K562 (cell line): ENCODE data around the gene UQCR11. TPM values are rescaled to one million over a fixed set of nuclear protein-coding genes. Genes with fewer than 3 reads are reported as not detected.

Experiments
- ATAC-seq: fragments of 200-7000 bp; cut with Tn5 transposase; 3 replicates; pipeline ENCODE4 v1.9.1; 2020; ENCODE audit warnings: moderate library complexity
- BruUV-seq: library from RNA; stranded (reverse); fragments of 400-500 nt; replicated peaks from 2 replicates; lab custom pipeline; 2021; lab: Mats Ljungman, UMichigan
- CTCF ChIA-PET: fragments of 300-600 bp; formaldehyde crosslinking; extraction: SDS; loops from one replicate; lab custom pipeline; 2021; ENCODE audit warnings: low intra/inter-chr PET ratio; lab: Yijun Ruan, JAX
- POLR2A ChIA-PET: fragments of 300-600, 350-650 bp; sonication (Branson Sonifier 250); formaldehyde crosslinking; extraction: SDS; loops from one replicate; lab custom pipeline; 2021; ENCODE audit warnings: antibody characterized with exemption, inconsistent platforms; lab: Yijun Ruan, JAX
- DNase-seq, 4 experiments: peaks; one replicate each; pipeline versions ENCODE4 v3.0.0 to v3.0.0-alpha.2; 2011 to 2018; ENCODE audit warnings: low spot score in 3 of 4, mixed read lengths in 3 of 4; ENCODE audit errors: extremely low read depth in 1 of 4
- FAIRE-seq: peaks from 2 replicates; lab custom pipeline; 2011; peaks lifted over from hg19 to GRCh38; lab: Jason Lieb, UNC
- H2AFZ ChIP-seq: 2 replicates; pipeline ENCODE4 v1.6.0; 2011; ENCODE audit warnings: low read depth, low read length, control low read depth, inconsistent platforms
- H3K27ac ChIP-seq: fragments of 200-600 bp; 3 replicates; pipeline ENCODE4 v1.8.0; 2011; ENCODE audit warnings: low read depth, mild to moderate bottlenecking, control low read depth, inconsistent platforms, low read length, moderate library complexity, mixed read lengths; ENCODE audit errors: extremely low read depth
- H3K27me3 ChIP-seq, 2 experiments: fragments of 300-600 bp in 1 of 2; 2 replicates in 1 of 2; 3 replicates in 1 of 2; pipeline versions ENCODE4 v1.6.0 to v1.8.0; 2011; ENCODE audit warnings: inconsistent platforms in 2 of 2, low read length in 2 of 2, mild to moderate bottlenecking in 1 of 2, mixed read lengths in 1 of 2, moderate library complexity in 1 of 2; ENCODE audit not compliant: control insufficient read depth in 2 of 2, insufficient read depth in 2 of 2
- H3K36me3 ChIP-seq: fragments of 300-600 bp; 3 replicates; pipeline ENCODE4 v1.8.0; 2011; ENCODE audit warnings: mild to moderate bottlenecking, low read length, inconsistent platforms; ENCODE audit not compliant: control insufficient read depth, insufficient read depth
- H3K4me1 ChIP-seq, 2 experiments: fragments of 200-600 bp in 1 of 2; replicated peaks in 1 of 2; 2 replicates in 1 of 2; 3 replicates in 1 of 2; pipeline versions ENCODE4 v1.5.1 to v1.8.0; 2011; ENCODE audit warnings: inconsistent platforms in 2 of 2, low read length in 2 of 2, mild to moderate bottlenecking in 1 of 2, mixed read lengths in 1 of 2, moderate library complexity in 1 of 2; ENCODE audit not compliant: control insufficient read depth in 2 of 2, insufficient read depth in 2 of 2
- H3K4me2 ChIP-seq: 2 replicates; pipeline ENCODE4 v1.6.1; 2011; ENCODE audit warnings: low read length, control low read depth, inconsistent platforms, mixed read lengths; ENCODE audit not compliant: insufficient read depth
- H3K4me3 ChIP-seq: fragments of 200-600 bp; sonication (generic), shearing (Covaris generic); 2 replicates; pipeline ENCODE4 v1.5.1; 2016; ENCODE audit warnings: control low read depth, inconsistent platforms
- H3K79me2 ChIP-seq: fragments of 200-600 bp; 3 replicates; pipeline ENCODE4 v1.8.0; 2011; ENCODE audit warnings: low read length, inconsistent platforms; ENCODE audit not compliant: control insufficient read depth, insufficient read depth
- H3K9ac ChIP-seq, 2 experiments: 2 replicates each; pipeline versions ENCODE4 v1.6.0 to v1.6.1; 2011; ENCODE audit warnings: low read depth in 2 of 2, low read length in 2 of 2, control low read depth in 1 of 2, inconsistent platforms in 1 of 2, mild to moderate bottlenecking in 1 of 2, mixed read lengths in 1 of 2; ENCODE audit not compliant: insufficient read depth in 1 of 2
- H3K9me1 ChIP-seq: one replicate; pipeline ENCODE4 v1.6.0; 2011; ENCODE audit warnings: inconsistent platforms, mild to moderate bottlenecking, low read length, moderate library complexity; ENCODE audit not compliant: control insufficient read depth, insufficient read depth
- H3K9me3 ChIP-seq: replicated peaks from 2 replicates; pipeline ENCODE4 v1.5.1; 2011; ENCODE audit warnings: low read depth, low read length, inconsistent platforms; ENCODE audit not compliant: control insufficient read depth, insufficient read depth
- H4K20me1 ChIP-seq: replicated peaks from 2 replicates; pipeline ENCODE4 v1.6.1; 2011; ENCODE audit warnings: low read length, inconsistent platforms, mixed read lengths; ENCODE audit not compliant: control insufficient read depth, insufficient read depth
- CBX1 ChIP-seq: sonication (generic); IDR thresholded peaks from 2 replicates; pipeline ENCODE4 v1.6.1; 2016; ENCODE audit warnings: antibody characterized with exemption, low read depth, mild to moderate bottlenecking
- ETV1 ChIP-seq: fragments of 450-650 bp; conservative IDR thresholded peaks from 2 replicates; pipeline ENCODE4 v1.6.1; 2016; ENCODE audit warnings: missing genetic modification characterization, control low read depth, low read depth, missing compliant biosample characterization
- KAT8 ChIP-seq: fragments of 450-650 bp; IDR thresholded peaks from 2 replicates; pipeline ENCODE4 v1.6.1; 2016; ENCODE audit warnings: low read depth, mild to moderate bottlenecking
- NCOA4 ChIP-seq: fragments of 450-650 bp; IDR thresholded peaks from 2 replicates; pipeline ENCODE4 v1.6.1; 2018; ENCODE audit warnings: mild to moderate bottlenecking; ENCODE audit not compliant: partially characterized antibody
- NFXL1 ChIP-seq: fragments of 450-650 bp; formaldehyde crosslinking; IDR thresholded peaks from 2 replicates; pipeline ENCODE4 v1.4.0; 2021; ENCODE audit warnings: mild to moderate bottlenecking
- TAF1 ChIP-seq: IDR thresholded peaks from 2 replicates; pipeline ENCODE4 v1.6.1; 2011; ENCODE audit warnings: mild to moderate bottlenecking, low read length, moderate library complexity; ENCODE audit not compliant: insufficient read depth, control insufficient read depth, severe bottlenecking; ENCODE audit errors: extremely low read depth
- ZFP1 ChIP-seq: fragments of 450-650 bp; formaldehyde crosslinking; IDR thresholded peaks from 2 replicates; pipeline ENCODE4 v1.4.0; 2020; ENCODE audit warnings: mild to moderate bottlenecking, mixed read lengths
- ZNF174 ChIP-seq: fragments of 250-450 bp; sonication (Bioruptor Pico); IDR thresholded peaks from 2 replicates; pipeline ENCODE4 v1.4.0; 2020; ENCODE audit warnings: mild to moderate bottlenecking
- ZNF436 ChIP-seq: fragments of 250-450, 450-650 bp; sonication (Bioruptor Pico); formaldehyde crosslinking; IDR thresholded peaks from 2 replicates; pipeline ENCODE4 v1.7.0; 2020; ENCODE audit warnings: mild to moderate bottlenecking
- ZNF586 ChIP-seq: fragments of 450-650 bp; formaldehyde crosslinking; conservative IDR thresholded peaks from 2 replicates; pipeline ENCODE4 v1.4.0; 2020; ENCODE audit warnings: mild to moderate bottlenecking, moderate library complexity
- ZNF717 ChIP-seq: fragments of 250-450 bp; sonication (Bioruptor Pico); IDR thresholded peaks from 2 replicates; pipeline ENCODE4 v1.5.0; 2021
- ZZZ3 ChIP-seq: fragments of 450-650 bp; IDR thresholded peaks from 2 replicates; pipeline ENCODE4 v1.6.1; 2016; ENCODE audit warnings: antibody characterized with exemption, mild to moderate bottlenecking, moderate library complexity
- WGBS: fragments of 100-300 bp; shearing (Covaris generic); methylation state at CpG from one replicate; pipeline ENCODE4 v1.1.6; 2016; ENCODE audit warnings: low coverage, mixed read lengths; ENCODE audit not compliant: insufficient coverage; ENCODE audit errors: missing lambda C conversion rate; 5-methylcytosine and 5-hydroxymethylcytosine counted together
- in situ Hi-C: fragments of 300-500 bp; cut with MboI; formaldehyde crosslinking; loops from 4 replicates; pipeline ENCODE4 v1.15.0; 2018; ENCODE audit warnings: inconsistent platforms, mixed read lengths
- intact Hi-C: fragments of 100-400 bp; cut with micrococcal nuclease; formaldehyde crosslinking; loops from 2 replicates; pipeline ENCODE4 v1.14.2; 2022
- polyA plus RNA-seq, 8 experiments: library from polyadenylated mRNA; depleted of rRNA in 4 of 8; stranded (reverse) in 5 of 8; unstranded in 3 of 8; fragments of >200 nt; fragmentation: Nextera tagmentation in 2 of 8; fragmentation: Illumina TruSeq in 1 of 8; extraction: Ambion mirVana in 2 of 8; extraction: Trizol in 1 of 8; gene quantifications; 2 replicates each; pipeline versions ENCODE4 v1.2.1 to v1.2.3, GENCODE V29; 2011 to 2014; ENCODE audit warnings: inconsistent platforms in 1 of 8, missing spikeins in 1 of 8
- total RNA-seq, 7 experiments: library from RNA; depleted of rRNA in 6 of 7; stranded (reverse); fragments of >200 nt in 6 of 7; fragmentation: Illumina TruSeq in 2 of 7; extraction: Trizol in 2 of 7; gene quantifications; 2 replicates each; pipeline versions ENCODE4 v1.2.1 to v1.2.3, GENCODE V29; 2011 to 2021; ENCODE audit warnings: low replicate concordance in 1 of 7
- TF ChIP-seq, protein P1 (sequence below), 2 experiments: IDR thresholded peaks; 2 replicates each; pipeline ENCODE4 v1.6.1; 2012; ENCODE audit warnings: improper control_type of control experiment in 2 of 2, low read depth in 2 of 2, low read length in 2 of 2, borderline replicate concordance in 1 of 2
- TF ChIP-seq, protein P2 (sequence below): sonication (generic); formaldehyde crosslinking; IDR thresholded peaks from 2 replicates; pipeline ENCODE4 v1.8.1; 2022; ENCODE audit warnings: missing genetic modification reagents
- TF ChIP-seq, protein P3 (sequence below): fragments of 450-650 bp; IDR thresholded peaks from 2 replicates; pipeline ENCODE4 v1.6.1; 2017; ENCODE audit warnings: antibody characterized with exemption

The UQCR11 gene
- total and polyA plus RNA-seq, 9 of the 15 experiments (the other 6 are each of a cell fraction or from before 2014, with no cell fraction given): 57.6 to 394 (median 259) TPM

DNA sequence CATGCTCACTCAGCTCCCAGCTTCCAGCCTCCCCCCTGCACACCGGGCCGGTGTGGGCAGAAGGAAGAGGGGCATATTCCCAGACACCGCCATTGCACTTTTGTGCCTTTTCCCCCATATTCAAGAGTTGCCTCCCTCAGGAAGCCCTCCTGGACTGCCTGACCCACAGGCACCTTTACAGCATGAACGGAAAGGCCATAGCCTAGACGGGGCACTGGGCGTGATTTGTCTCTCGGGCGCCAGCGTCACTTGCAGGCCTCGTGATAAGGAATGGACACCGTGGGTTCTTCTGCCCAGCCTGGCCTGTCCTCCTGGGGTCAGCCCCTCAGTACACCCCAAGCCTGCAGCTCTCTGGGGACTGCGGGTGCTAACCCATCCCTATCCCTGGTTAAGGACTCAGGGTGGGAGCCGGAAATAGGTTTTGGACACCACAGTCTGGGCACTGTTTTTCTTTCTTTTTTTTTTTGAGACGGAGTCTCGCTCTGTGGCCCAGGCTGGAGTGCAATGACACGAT, 933 bp upstream of the UQCR11 start:
- H3K4me3 ChIP-seq: peak overlapping the region; percentile 99
- H3K27ac ChIP-seq: peak overlapping the region; percentile 77
- H3K4me2 ChIP-seq: peak overlapping the region; percentile 91
- WGBS: 11% methylated on average over 13 of the region's 16 CpGs
- peaks cover 4% of the 10 kb centered on the region for H4K20me1 ChIP-seq
- intact Hi-C loops (loop anchor here (2.0 to 10.0 kb wide), 4 partner anchors 46 to 161 kb away; partner anchors contain the start of gene TCF3), in situ Hi-C loops (no loop called here)
- no TSS peak for BruUV-seq
- no peaks in the 10 kb centered on the region for H3K27me3 ChIP-seq
- peak overlapping the region; percentile 92 for H2AFZ ChIP-seq
- ChIA-PET POLR2A (interaction anchor here (0.6 to 1.2 kb wide), 8 partner anchors 10 to 337 kb away, joined by 3 to 5 read pairs (median 3); partner anchors contain the start of genes CIRBP and TCF3), CTCF (interaction anchor here (2.8 kb wide), 1 partner anchor 65 kb away, joined by 23 read pairs; no protein-coding TSS in a partner anchor)
- peaks cover 39% of the 10 kb centered on the region for H3K36me3 ChIP-seq
- H3K79me2 ChIP-seq: peaks cover 41% of the 10 kb centered on the region
- no peaks in the 10 kb centered on the region for H3K9me3 ChIP-seq
- peak overlapping the region; percentile 72 to 93 for H3K9ac ChIP-seq
- DNase-seq: peak in 1 of 4 experiments; percentile 29
- H3K9me1 ChIP-seq: peaks cover 3% of the 10 kb centered on the region
- no peak for ATAC-seq
- H3K4me1 ChIP-seq: peaks cover 21 to 70% of the 10 kb centered on the region in 2 experiments
- no peak for FAIRE-seq
- TF ChIP-seq, protein P1, sequence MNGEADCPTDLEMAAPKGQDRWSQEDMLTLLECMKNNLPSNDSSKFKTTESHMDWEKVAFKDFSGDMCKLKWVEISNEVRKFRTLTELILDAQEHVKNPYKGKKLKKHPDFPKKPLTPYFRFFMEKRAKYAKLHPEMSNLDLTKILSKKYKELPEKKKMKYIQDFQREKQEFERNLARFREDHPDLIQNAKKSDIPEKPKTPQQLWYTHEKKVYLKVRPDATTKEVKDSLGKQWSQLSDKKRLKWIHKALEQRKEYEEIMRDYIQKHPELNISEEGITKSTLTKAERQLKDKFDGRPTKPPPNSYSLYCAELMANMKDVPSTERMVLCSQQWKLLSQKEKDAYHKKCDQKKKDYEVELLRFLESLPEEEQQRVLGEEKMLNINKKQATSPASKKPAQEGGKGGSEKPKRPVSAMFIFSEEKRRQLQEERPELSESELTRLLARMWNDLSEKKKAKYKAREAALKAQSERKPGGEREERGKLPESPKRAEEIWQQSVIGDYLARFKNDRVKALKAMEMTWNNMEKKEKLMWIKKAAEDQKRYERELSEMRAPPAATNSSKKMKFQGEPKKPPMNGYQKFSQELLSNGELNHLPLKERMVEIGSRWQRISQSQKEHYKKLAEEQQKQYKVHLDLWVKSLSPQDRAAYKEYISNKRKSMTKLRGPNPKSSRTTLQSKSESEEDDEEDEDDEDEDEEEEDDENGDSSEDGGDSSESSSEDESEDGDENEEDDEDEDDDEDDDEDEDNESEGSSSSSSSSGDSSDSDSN (IDR thresholded peaks at IDR 0.05; ENCODE audit: borderline replicate concordance in 1 of 2, low read depth in 2 of 2, low read length in 2 of 2): no peak
- no peak for TF ChIP-seq ZZZ3
- no peak for TF ChIP-seq TAF1
- TF ChIP-seq ETV1 (tag): no peak
- TF ChIP-seq ZNF436 (CRISPR knock-in tag): peak; percentile 99
- no peak for TF ChIP-seq ZFP1
- TF ChIP-seq NCOA4: peak; percentile 60
- no peak for TF ChIP-seq ZNF586 (CRISPR knock-in tag)
- no peak for TF ChIP-seq ZNF174 (CRISPR knock-in tag)
- peak; percentile 96 for TF ChIP-seq CBX1
- TF ChIP-seq, protein P2, sequence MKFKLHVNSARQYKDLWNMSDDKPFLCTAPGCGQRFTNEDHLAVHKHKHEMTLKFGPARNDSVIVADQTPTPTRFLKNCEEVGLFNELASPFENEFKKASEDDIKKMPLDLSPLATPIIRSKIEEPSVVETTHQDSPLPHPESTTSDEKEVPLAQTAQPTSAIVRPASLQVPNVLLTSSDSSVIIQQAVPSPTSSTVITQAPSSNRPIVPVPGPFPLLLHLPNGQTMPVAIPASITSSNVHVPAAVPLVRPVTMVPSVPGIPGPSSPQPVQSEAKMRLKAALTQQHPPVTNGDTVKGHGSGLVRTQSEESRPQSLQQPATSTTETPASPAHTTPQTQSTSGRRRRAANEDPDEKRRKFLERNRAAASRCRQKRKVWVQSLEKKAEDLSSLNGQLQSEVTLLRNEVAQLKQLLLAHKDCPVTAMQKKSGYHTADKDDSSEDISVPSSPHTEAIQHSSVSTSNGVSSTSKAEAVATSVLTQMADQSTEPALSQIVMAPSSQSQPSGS: no peak
- TF ChIP-seq KAT8: no peak
- no peak for TF ChIP-seq ZNF717
- TF ChIP-seq, protein P3, sequence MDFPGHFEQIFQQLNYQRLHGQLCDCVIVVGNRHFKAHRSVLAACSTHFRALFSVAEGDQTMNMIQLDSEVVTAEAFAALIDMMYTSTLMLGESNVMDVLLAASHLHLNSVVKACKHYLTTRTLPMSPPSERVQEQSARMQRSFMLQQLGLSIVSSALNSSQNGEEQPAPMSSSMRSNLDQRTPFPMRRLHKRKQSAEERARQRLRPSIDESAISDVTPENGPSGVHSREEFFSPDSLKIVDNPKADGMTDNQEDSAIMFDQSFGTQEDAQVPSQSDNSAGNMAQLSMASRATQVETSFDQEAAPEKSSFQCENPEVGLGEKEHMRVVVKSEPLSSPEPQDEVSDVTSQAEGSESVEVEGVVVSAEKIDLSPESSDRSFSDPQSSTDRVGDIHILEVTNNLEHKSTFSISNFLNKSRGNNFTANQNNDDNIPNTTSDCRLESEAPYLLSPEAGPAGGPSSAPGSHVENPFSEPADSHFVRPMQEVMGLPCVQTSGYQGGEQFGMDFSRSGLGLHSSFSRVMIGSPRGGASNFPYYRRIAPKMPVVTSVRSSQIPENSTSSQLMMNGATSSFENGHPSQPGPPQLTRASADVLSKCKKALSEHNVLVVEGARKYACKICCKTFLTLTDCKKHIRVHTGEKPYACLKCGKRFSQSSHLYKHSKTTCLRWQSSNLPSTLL: 0 out of 2 replicates have a peak, but pooled peaks have one; percentile 28
- no peak for TF ChIP-seq NFXL1 (CRISPR knock-in tag)
